ENCODE measurements around the gene FHAD1. TPM values are rescaled to one million over a fixed set of nuclear protein-coding genes. Genes with fewer than 3 reads are reported as not detected.

Gene FHAD1
- total and polyA plus RNA-seq, 9 of the 15 experiments (the other 6 are each of a cell fraction or from before 2014, with no cell fraction given) = 0.32 to 2.1 (median 1.5) TPM; not detected in 1

DNA sequence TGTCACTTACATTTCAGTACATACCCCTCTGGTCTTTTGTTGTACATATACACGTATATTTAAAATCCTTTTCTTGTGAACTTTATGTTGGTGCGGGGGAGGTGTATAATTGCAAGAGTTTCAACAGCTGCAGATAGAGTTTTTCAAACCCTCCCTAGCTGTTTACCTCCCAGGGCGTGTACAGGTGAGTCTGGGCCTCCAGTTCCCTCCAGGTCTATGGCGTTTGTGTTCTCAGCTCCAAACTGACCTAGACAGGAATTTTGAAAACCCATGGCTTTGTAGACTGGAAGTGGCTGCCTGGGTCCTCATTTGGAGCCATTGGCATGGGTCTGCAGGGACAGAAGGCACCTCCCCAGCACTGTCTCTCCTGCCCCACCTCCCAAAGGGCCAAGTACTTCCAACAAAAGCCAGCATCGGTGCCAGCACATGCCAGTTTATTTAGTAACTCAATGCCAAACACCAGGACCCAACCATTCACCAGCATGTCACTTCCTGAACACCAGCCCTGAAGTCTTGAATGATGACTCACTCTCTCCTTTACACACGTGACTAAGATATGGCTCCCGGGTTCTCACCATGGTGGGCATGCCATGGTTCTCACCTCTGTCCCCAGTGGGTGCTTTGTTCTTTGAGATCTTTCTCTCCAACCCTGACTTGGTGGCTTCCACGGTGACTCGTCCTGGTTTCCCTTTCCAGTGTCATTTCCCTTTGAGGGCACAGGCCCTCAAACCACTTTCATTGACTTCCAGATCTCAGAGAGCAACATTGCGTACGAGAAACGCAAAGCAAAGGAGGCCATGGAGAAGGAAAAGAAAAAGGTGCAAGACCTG is 105.3 kb downstream of the FHAD1 start (continued):
- TF ChIP-seq, protein P1, sequence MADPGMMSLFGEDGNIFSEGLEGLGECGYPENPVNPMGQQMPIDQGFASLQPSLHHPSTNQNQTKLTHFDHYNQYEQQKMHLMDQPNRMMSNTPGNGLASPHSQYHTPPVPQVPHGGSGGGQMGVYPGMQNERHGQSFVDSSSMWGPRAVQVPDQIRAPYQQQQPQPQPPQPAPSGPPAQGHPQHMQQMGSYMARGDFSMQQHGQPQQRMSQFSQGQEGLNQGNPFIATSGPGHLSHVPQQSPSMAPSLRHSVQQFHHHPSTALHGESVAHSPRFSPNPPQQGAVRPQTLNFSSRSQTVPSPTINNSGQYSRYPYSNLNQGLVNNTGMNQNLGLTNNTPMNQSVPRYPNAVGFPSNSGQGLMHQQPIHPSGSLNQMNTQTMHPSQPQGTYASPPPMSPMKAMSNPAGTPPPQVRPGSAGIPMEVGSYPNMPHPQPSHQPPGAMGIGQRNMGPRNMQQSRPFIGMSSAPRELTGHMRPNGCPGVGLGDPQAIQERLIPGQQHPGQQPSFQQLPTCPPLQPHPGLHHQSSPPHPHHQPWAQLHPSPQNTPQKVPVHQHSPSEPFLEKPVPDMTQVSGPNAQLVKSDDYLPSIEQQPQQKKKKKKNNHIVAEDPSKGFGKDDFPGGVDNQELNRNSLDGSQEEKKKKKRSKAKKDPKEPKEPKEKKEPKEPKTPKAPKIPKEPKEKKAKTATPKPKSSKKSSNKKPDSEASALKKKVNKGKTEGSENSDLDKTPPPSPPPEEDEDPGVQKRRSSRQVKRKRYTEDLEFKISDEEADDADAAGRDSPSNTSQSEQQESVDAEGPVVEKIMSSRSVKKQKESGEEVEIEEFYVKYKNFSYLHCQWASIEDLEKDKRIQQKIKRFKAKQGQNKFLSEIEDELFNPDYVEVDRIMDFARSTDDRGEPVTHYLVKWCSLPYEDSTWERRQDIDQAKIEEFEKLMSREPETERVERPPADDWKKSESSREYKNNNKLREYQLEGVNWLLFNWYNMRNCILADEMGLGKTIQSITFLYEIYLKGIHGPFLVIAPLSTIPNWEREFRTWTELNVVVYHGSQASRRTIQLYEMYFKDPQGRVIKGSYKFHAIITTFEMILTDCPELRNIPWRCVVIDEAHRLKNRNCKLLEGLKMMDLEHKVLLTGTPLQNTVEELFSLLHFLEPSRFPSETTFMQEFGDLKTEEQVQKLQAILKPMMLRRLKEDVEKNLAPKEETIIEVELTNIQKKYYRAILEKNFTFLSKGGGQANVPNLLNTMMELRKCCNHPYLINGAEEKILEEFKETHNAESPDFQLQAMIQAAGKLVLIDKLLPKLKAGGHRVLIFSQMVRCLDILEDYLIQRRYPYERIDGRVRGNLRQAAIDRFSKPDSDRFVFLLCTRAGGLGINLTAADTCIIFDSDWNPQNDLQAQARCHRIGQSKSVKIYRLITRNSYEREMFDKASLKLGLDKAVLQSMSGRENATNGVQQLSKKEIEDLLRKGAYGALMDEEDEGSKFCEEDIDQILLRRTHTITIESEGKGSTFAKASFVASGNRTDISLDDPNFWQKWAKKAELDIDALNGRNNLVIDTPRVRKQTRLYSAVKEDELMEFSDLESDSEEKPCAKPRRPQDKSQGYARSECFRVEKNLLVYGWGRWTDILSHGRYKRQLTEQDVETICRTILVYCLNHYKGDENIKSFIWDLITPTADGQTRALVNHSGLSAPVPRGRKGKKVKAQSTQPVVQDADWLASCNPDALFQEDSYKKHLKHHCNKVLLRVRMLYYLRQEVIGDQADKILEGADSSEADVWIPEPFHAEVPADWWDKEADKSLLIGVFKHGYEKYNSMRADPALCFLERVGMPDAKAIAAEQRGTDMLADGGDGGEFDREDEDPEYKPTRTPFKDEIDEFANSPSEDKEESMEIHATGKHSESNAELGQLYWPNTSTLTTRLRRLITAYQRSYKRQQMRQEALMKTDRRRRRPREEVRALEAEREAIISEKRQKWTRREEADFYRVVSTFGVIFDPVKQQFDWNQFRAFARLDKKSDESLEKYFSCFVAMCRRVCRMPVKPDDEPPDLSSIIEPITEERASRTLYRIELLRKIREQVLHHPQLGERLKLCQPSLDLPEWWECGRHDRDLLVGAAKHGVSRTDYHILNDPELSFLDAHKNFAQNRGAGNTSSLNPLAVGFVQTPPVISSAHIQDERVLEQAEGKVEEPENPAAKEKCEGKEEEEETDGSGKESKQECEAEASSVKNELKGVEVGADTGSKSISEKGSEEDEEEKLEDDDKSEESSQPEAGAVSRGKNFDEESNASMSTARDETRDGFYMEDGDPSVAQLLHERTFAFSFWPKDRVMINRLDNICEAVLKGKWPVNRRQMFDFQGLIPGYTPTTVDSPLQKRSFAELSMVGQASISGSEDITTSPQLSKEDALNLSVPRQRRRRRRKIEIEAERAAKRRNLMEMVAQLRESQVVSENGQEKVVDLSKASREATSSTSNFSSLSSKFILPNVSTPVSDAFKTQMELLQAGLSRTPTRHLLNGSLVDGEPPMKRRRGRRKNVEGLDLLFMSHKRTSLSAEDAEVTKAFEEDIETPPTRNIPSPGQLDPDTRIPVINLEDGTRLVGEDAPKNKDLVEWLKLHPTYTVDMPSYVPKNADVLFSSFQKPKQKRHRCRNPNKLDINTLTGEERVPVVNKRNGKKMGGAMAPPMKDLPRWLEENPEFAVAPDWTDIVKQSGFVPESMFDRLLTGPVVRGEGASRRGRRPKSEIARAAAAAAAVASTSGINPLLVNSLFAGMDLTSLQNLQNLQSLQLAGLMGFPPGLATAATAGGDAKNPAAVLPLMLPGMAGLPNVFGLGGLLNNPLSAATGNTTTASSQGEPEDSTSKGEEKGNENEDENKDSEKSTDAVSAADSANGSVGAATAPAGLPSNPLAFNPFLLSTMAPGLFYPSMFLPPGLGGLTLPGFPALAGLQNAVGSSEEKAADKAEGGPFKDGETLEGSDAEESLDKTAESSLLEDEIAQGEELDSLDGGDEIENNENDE (IDR thresholded peaks at IDR 0.05; ENCODE audit: low read depth, low read length) = no peak
- TF ChIP-seq NR1H2 (CRISPR knock-in tag; IDR thresholded peaks at IDR 0.05) = no peak
- TF ChIP-seq, protein P2, sequence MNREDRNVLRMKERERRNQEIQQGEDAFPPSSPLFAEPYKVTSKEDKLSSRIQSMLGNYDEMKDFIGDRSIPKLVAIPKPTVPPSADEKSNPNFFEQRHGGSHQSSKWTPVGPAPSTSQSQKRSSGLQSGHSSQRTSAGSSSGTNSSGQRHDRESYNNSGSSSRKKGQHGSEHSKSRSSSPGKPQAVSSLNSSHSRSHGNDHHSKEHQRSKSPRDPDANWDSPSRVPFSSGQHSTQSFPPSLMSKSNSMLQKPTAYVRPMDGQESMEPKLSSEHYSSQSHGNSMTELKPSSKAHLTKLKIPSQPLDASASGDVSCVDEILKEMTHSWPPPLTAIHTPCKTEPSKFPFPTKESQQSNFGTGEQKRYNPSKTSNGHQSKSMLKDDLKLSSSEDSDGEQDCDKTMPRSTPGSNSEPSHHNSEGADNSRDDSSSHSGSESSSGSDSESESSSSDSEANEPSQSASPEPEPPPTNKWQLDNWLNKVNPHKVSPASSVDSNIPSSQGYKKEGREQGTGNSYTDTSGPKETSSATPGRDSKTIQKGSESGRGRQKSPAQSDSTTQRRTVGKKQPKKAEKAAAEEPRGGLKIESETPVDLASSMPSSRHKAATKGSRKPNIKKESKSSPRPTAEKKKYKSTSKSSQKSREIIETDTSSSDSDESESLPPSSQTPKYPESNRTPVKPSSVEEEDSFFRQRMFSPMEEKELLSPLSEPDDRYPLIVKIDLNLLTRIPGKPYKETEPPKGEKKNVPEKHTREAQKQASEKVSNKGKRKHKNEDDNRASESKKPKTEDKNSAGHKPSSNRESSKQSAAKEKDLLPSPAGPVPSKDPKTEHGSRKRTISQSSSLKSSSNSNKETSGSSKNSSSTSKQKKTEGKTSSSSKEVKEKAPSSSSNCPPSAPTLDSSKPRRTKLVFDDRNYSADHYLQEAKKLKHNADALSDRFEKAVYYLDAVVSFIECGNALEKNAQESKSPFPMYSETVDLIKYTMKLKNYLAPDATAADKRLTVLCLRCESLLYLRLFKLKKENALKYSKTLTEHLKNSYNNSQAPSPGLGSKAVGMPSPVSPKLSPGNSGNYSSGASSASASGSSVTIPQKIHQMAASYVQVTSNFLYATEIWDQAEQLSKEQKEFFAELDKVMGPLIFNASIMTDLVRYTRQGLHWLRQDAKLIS (CRISPR knock-in tag; IDR thresholded peaks at IDR 0.05) = no peak
- TF ChIP-seq, protein P3, sequence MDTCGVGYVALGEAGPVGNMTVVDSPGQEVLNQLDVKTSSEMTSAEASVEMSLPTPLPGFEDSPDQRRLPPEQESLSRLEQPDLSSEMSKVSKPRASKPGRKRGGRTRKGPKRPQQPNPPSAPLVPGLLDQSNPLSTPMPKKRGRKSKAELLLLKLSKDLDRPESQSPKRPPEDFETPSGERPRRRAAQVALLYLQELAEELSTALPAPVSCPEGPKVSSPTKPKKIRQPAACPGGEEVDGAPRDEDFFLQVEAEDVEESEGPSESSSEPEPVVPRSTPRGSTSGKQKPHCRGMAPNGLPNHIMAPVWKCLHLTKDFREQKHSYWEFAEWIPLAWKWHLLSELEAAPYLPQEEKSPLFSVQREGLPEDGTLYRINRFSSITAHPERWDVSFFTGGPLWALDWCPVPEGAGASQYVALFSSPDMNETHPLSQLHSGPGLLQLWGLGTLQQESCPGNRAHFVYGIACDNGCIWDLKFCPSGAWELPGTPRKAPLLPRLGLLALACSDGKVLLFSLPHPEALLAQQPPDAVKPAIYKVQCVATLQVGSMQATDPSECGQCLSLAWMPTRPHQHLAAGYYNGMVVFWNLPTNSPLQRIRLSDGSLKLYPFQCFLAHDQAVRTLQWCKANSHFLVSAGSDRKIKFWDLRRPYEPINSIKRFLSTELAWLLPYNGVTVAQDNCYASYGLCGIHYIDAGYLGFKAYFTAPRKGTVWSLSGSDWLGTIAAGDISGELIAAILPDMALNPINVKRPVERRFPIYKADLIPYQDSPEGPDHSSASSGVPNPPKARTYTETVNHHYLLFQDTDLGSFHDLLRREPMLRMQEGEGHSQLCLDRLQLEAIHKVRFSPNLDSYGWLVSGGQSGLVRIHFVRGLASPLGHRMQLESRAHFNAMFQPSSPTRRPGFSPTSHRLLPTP (IDR thresholded peaks at IDR 0.05; ENCODE audit: borderline replicate concordance, extremely low read depth, insufficient read length) = no peak
- TF ChIP-seq, protein P4, sequence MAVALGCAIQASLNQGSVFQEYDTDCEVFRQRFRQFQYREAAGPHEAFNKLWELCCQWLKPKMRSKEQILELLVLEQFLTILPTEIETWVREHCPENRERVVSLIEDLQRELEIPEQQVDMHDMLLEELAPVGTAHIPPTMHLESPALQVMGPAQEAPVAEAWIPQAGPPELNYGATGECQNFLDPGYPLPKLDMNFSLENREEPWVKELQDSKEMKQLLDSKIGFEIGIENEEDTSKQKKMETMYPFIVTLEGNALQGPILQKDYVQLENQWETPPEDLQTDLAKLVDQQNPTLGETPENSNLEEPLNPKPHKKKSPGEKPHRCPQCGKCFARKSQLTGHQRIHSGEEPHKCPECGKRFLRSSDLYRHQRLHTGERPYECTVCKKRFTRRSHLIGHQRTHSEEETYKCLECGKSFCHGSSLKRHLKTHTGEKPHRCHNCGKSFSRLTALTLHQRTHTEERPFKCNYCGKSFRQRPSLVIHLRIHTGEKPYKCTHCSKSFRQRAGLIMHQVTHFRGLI (CRISPR knock-in tag; IDR thresholded peaks at IDR 0.05) = 0 out of 2 replicates have a peak, but pooled peaks have one; percentile 50

Data from K562 (cell line).